DMS153 (cell line): ENCODE results near the gene PSMD14.

Experiments
- DNase-seq: peaks from one replicate; lab custom pipeline; 2025; lab: John Stamatoyannopoulos, UW

PSMD14 gene

GRCh38 chr2:161384864-161385263 is 76.6 kb downstream of the PSMD14 start:
- DNase-seq: no peak

- DNase-seq: no peak
These were observed 78.1 kb downstream of the PSMD14 start for GRCh38 chr2:161386228-161386824.

- no peak for DNase-seq
These were observed 80.0 kb downstream of the PSMD14 start for GRCh38 chr2:161388146-161388779.

- no peak for DNase-seq
These were observed 83.7 kb downstream of the PSMD14 start for GRCh38 chr2:161391737-161392506.

GRCh38 chr2:161400076-161400475 is 91.9 kb downstream of the PSMD14 start:
- DNase-seq: no peak

- DNase-seq: no peak
These were observed 94.1 kb downstream of the PSMD14 start for GRCh38 chr2:161402297-161402696.

GRCh38 chr2:161406316-161406715 is 98.1 kb downstream of the PSMD14 start:
- DNase-seq: no peak

- DNase-seq: no peak
These were observed 99.4 kb downstream of the PSMD14 start for GRCh38 chr2:161407597-161407996.

- no peak for DNase-seq
These were observed 101.2 kb downstream of the PSMD14 start for GRCh38 chr2:161409308-161409907.

GRCh38 chr2:161412346-161412745 is 104.1 kb downstream of the PSMD14 start:
- no peak for DNase-seq

GRCh38 chr2:161414042-161415033 is 106.1 kb downstream of the PSMD14 start:
- no peak for DNase-seq

GRCh38 chr2:161415034-161415986 is 107.1 kb downstream of the PSMD14 start:
- peak; percentile 12 for DNase-seq

- DNase-seq: no peak
These were observed 107.9 kb downstream of the PSMD14 start, which contains the start of gene TBR1 for GRCh38 chr2:161415987-161416707. TSS of gene TBR1 (plus strand) at chr2:161416297. CDS start at chr2:161416411, 114 bp downstream.

- DNase-seq: no peak
These were observed 108.6 kb downstream of the PSMD14 start for GRCh38 chr2:161416708-161417437.

- DNase-seq: no peak
These were observed 109.4 kb downstream of the PSMD14 start for GRCh38 chr2:161417438-161418274.

- DNase-seq: no peak
These were observed 110.1 kb downstream of the PSMD14 start for GRCh38 chr2:161418275-161418714.

- DNase-seq: peak; percentile 42
These were observed 110.8 kb downstream of the PSMD14 start for GRCh38 chr2:161418715-161419637.
